Measurements from ENCODE around the gene PTPRN2.
"Not testable (repeated sequence)": the region's sequence is repeated elsewhere in the genome, so short reads cannot be mapped to it uniquely, and the experiment has no call there.

PTPRN2 gene

DNA sequence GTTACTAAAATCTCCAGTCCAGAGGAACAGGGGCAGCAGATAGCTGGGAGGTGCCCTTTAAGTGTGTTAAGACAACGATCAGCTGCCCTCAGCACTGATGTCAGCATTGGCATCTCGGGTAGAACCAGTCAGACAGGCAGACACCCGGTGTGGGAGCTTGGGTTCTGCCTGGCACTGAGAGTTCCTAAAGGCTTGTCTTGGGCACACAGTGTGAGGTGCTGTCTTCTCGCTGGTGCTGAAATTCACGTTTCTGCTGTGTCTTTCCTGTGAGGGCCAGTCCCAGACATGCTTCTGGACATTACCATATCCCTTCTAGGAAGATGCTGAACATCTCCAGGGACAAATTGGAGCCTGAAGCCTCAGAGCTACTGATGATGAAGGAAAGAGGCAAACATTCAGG is 1094.6 kb downstream of the PTPRN2 start:
- Histone ChIP-seq H3K9ac (ENCODE audit: low read depth, low read length) (no peak overlapping the region), H3K36me3 (ENCODE audit: insufficient read depth, low read length) (no peaks in the 10 kb centered on the region), H3K4me1 (ENCODE audit: insufficient read depth, low read length) (no peaks in the 10 kb centered on the region), H3K9me3 (ENCODE audit: control insufficient read depth, insufficient read depth, low read length) (no peaks in the 10 kb centered on the region; the same call in 1 of the 2 replicates)

- Histone ChIP-seq H3K4me1 (ENCODE audit: insufficient read depth, low read length) (no peaks in the 10 kb centered on the region), H3K9ac (ENCODE audit: low read depth, low read length) (no peak overlapping the region), H3K36me3 (ENCODE audit: insufficient read depth, low read length) (no peaks in the 10 kb centered on the region), H3K9me3 (ENCODE audit: control insufficient read depth, insufficient read depth, low read length) (no peaks in the 10 kb centered on the region; the same call in 1 of the 2 replicates)
These were observed 1097.1 kb downstream of the PTPRN2 start for GRCh38 chr7:157490465-157490912.

GRCh38 chr7:157489870-157490269 is 1097.8 kb downstream of the PTPRN2 start:
- H3K9ac ChIP-seq (ENCODE audit: low read depth, low read length); H3K36me3 ChIP-seq (ENCODE audit: insufficient read depth, low read length); H3K4me1 ChIP-seq (ENCODE audit: insufficient read depth, low read length); H3K9me3 ChIP-seq (ENCODE audit: control insufficient read depth, insufficient read depth, low read length): not testable (repeated sequence)

Data from ES-I3 (cell line).